GM19238 (cell line): ENCODE results near the gene SLC7A5.

Experiments
- DNase-seq: peaks from one replicate; pipeline ENCODE4 v3.0.0; 2011; ENCODE audit warnings: low spot score; ENCODE audit not compliant: insufficient read length

Gene SLC7A5

DNA sequence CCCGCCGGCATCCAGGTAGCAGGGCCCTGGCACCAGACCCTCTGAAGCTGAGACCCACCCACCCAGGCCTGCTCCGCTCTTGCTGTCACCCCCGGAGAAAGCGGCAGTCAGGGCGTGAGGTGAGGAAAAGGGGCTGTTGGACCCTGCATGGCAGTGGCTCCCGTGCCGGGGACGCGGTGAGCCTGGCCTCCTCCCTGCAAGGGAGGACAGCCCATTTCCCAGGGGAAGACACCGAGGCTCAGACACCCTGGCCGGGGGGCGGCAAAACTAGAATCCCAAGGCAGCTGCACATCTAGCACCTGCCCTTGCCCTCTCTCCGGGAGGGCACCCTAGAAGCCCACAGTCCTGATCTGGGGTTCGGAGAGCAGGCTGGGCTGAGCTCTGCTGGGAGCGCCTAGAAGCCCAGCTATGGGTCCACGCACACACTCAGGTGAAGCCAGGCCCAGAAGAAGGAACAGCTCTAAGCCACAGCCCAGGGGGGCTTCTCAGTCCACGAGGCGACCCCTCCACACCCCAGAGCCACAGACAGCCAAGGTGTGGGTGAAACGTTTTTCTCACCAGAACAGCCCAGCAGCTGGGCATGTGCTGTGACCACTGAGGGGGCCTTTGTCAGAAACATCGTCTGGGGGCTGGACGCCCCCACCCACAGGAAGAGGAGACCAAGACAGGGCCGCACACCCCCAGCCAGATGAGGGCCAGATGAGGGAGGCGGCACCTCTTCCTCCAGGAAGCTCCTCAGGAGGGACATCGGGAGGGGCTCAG is 22.4 kb downstream of the SLC7A5 start:
- no peak for DNase-seq

DNA sequence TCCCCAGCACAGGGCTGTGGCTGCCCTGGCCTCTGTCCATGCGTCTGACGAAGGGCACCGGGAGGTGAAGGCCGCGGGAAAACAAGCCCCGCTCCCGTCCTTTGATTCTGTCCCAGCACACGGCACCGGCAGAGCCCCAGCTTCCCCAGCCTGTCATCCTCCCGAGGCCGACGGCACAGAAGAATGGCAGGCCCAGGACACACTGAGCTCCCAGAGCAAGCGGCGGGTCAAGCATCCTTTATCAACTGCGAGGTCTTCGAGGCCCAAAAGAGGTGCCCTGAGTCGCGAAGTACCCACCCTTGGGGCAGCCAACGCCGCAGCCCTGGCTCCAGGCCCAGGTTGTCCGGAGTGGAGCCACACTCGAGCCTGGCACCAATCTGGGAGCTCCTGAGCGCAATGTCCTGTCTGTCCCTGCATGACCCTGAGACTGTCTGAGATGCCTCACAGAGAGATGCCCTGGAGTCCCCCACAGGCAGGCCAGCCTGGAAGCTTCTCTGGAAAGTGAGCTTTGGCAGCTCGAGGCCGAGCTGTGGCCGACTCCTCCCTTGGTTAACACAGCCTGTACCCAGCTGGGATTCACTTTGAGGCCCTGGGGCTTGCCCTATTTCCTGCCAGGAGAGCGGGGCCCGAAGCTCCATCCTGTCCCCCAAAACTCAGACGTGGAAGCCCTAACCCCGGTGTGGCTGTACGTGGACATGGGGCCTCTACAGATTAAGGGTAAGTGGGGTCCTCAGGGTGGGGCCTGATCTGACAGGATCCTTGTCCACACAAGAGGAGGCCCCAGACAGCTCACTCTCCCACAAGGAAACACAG is 23.3 kb downstream of the SLC7A5 start:
- no peak for DNase-seq

DNA sequence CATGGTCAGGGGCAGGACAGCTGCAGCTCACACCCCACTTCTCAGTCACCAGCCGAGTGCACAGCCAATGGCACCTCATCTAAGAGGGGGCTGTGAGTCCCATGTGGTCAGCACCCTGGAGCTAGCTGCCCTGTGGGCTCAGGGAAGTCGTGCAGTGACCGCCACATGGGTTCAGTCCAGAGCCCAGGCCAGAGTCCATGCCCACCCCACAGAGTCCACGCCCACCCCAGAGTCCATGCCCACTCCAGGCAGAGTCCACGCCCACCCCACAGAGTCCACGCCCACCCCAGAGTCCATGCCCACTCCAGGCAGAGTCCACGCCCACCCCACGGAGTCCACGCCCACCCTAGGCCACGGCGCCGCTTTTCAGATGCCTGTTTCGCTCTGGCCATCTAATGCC is 24.1 kb downstream of the SLC7A5 start:
- DNase-seq = no peak

DNA sequence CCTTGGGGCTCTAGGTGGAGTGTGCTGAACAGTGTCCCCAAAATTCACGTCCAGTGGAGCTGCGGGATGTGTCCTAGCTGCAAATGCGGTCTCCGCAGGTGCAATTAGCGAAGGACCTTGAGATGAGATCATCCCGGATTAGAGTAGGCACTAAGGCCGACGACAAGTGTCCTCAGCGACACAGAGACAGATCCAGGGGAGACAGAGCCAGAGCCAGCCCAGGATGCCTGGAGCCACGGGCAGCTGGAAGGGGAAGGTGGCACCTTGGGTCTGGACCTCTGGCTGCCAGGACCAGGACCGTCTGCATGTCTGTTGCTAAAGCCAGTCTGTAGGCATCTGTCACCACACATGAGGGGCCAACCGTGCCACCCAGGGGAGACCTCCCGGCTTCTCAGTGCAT is 24.5 kb downstream of the SLC7A5 start:
- no peak for DNase-seq

DNA sequence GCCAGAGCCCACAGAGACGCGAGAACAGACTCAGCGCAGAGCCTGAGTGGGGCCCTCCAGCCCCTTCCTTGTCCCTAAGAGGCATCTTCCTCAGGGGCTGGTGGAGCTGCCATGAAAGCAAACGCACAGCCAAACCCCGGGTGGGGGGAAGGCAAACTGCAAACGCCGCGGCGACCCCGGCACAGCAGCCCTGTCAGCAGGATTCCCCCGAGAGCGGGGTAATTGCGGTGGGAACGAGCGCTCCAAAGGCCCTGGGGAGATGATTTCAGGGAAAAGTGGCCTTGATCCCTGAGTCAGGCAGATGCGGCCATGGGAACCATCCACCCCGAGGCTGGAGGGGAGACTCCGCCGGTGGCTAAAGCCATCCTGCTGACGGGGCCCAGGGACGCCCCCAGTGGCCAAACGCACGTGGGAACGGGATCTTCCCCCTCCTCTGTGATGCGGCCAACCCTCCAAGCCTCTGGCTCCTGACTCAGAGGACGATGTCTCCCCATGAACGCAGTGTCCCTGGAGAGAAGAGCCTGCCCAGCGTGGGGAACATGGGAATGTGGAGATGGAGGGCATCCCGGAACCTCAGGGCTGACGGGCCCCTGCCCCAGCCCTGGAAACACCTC is 25.1 kb downstream of the SLC7A5 start:
- DNase-seq = no peak

DNA sequence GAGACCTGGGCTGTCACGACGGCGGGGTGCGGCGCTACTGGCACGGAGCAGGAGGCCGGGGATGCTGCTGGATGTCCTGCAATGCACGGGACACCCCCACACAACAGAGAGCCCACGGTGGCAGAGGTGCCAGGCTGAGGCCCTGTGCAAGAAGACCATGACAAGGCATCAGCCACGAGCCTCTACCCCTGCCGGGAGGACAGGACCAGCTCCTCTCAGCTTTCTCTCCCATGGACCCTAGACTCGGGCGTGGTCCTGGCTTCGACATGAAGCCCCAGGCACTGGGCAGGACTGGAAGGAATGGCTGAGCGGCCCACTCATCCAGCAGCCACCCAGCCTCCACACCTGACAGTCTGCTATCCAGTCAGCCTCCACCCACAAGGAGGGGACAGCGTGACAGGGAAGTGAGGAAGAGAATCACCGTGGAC is 25.6 kb downstream of the SLC7A5 start:
- DNase-seq = no peak

DNA sequence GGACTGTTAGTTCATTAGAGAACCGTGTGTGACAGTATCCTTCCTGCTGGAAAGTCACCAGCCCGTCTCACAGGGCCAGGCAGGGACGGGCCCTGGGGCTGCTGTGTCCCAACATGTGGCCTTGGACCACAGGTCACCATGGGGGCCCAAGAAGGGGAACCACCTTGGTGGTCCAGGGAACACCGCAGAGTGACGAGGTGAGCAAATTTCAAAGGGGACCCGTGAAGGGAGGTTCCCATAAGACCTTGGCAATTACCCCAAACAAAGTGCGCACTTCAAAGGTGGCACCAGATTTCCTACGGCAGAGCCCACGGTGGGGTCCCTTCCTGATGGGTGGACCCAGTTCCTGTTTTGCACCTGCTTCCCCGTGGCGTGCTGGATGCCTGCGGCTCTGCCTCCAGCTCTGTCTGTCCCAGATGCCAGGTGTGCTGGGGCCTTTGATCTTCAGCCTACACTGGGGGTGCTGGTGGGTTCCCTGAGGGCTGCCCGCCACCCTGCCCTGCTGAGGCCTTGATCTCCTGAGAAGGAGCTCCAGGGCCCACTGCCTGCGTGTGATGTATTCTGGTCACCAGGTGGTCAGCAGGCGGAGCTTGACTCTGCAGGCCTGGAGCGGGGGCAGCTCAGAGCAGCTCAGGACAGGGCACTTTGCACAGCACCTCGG is 27.0 kb downstream of the SLC7A5 start:
- no peak for DNase-seq

DNA sequence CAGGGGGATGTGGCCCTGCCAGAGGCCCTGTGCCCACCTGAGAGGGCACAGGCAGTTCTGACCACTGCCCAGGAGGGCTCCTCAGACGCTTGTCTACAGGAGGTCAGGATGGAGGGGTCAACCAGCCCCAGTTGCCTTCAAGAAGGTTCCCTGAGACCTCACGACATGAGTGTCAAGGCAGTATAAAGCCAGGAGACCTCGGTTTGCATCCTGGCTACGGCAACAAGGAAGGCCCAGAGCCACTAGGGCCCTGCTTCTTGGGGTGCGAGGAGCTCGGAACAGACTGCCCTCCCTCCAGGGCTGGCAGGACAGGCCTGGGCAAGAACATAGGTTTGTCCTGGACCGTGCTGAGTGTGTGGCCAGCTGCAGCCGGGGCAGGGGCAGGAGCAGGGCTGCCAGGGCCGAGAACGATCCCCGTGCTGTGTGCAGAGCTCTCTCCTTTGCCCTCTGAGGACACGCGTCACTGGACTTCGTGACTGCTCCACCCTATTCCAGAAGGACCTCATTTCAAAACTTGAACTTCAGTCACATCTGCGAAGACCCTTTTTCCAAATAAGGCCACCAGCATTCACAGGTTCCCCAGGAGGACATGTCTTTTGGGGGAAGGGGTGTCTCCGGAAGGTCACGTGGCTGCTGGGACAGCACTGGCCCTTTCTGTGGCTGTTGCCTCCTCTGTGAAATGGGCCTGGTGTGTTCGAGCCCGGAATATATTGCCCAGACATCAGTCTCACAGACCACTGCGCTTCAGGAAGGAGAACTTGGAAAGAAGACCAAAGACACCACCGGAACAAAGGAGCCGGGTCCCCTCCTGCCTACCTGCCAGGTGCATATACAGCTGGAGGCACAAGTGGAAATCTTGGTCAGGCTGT is 27.7 kb downstream of the SLC7A5 start:
- DNase-seq = no peak

DNA sequence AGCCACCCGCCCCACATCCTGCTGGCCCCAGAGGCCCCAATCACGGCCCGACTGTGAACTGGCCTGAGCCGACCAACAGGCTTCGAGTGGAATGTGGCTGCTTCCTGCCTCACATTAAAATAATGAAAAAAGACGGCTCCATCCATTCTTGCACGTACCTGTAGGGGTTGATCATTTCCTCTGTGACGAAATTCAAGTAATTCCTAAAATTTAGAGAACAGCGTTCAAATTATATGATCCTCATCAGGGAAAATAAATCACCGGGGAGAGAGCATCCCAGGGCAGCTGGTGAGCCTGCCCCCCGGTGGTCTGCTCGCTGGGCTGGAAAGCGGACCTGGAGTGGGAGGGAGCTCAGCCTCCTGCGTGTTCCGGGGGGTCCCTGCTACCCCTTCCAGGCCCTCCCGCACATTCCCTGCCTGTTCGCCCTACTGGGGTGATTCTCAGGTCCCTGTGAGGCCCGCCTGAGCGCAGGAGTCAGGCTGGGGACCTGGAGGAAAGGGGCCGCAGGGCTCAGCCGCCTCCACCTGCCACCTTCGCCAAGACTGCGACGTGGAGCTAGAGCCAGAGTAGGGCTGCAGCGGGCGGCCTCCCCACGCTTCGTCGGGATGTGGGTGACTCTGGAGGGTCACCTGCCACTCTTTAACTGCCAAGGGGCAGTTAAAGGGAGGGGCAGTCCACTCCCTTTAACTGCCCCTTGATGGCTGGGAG is 28.9 kb downstream of the SLC7A5 start:
- no peak for DNase-seq

DNA sequence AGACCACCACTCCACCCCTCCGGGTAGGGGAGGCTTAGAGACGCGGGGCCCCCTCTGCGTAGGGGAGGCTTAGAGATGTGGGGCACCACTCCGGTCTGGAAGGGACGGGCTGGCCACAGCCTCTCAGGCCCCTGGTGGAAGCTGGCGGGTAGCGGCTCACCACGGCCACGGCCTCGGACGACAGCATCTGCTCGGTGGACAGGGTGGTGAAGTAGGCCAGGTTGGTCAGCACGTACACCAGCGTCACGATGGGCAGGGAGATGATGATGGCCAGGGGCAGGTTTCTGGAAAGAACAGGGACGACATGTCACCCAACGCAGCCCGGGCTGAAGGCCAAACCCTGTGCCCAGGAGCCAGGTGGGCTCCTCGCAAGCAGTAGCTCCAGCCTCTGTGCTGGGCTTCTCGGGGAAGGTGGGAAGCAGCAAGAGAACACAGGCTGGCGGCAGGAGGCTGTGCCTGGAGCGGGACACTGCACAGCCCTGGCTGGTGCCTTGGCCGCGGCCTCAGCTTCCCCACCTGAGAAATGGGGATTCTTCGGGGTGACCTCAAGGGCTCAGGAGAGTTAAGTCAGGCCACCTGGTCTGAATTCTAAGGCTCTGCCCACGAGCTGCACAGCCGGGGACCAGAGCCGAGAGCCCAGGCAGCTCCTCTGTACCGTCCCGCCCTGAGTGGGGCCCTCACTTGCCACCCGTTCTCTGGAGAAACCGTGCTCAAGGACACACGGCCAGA is 29.6 kb downstream of the SLC7A5 start:
- no peak for DNase-seq

DNA sequence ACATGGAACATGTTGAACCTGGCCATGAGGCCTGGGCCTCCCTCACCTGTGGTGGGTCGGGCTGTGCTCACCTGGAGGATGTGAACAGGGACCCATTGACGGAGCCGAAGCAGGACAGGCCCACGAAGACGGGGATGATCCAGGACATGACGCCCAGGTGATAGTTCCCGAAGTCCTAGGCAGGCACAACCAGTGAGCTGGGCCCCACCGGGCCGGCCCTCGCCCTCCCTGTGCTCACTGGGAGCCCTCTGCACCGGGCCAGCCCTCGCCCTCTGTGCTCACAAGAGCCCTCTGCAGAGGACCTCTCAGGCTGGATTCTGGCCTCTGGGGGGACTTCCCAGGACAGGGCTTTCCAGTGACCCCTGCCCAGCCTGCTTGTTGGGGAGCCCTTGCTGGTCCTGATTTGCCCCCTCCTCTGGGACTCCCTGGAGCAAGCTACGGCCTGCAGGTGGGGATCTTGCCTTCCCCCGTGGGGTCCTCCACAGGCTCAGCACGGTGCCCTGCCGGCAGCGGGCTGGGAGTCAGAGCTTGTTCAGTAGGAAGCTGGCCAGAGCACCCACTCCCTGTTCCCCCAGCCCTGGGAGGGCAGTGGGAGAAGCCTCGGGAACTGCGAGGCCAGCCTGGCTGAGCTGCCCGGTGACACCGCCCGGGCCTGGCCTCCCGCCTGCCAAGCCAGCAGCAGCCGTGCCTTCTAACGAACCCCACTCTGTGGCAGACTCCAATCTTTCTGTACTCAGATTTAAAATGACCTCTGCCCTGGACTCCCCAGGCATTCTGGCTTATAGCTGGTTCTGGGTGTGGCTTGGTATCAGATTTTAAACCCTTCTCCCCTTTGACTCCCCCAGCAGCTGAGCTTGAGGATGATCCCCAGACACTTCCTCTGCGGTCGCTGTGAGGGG is 30.4 kb downstream of the SLC7A5 start:
- DNase-seq = no peak

DNA sequence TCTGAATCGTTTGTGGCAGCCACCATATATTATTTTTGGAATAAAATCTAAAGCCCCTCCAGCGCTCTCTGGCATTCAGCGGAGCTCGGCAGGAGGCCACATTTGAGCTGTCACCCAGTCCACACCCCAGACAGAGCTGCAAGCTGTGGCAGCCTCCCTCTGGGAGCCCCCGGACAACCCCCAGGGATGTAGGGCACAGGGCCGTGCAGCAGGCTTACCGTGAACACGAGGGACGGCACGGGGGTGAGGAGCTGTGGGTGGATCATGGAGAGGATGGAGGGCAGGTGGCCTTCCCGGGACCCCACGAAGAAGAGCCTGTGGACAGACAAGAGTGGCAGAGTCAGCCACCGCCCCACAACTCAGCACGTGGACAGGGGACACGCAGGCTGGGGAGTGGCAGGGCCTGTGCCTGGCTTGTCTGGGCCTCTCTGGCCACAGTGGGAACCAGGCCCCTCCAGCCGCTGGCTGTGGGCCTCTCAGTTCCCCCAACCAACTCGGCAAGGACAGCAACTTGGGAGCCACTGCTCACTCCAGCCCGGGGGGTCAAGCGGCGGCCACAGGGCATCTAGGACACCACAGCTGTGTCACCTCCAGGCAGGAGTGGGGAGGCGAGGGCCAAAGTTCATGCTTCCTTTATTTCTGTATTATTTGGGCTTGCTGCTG is 31.5 kb downstream of the SLC7A5 start:
- DNase-seq = no peak

DNA sequence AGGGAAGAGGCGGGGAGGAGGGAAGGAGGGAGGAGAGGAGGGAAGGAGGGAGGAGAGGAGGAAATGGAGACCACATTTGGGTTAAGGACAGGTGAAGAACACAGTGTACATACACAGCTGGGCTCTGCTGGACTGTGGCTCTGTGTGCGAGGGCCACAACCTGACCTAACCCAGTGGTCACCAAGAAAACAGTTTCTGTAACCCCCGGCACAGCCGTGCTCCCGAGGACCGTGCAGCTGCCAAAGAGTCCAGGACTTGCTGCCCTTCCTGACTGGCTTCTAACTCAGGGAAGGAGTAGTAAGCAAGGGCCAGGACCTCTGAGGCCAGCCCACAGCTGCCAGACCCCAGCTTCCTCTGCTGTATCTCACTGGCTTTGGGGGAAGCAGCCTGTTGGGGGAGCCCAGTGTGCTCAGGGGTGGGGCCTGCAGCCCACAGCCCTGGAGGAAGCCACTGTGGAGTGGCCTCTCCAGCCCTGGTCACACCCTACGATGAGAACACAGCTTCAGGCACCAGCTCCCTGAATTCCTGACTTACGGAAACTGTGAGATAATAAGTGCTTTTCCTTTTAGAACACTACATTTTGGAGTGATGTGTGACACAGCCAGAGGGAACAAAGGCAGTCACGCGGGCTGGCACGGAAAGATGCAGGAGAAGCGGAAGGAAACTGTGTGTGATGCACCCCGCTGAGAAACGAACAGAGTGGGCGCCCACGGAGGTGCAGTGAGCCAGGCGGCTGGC is 32.3 kb downstream of the SLC7A5 start:
- DNase-seq = no peak

DNA sequence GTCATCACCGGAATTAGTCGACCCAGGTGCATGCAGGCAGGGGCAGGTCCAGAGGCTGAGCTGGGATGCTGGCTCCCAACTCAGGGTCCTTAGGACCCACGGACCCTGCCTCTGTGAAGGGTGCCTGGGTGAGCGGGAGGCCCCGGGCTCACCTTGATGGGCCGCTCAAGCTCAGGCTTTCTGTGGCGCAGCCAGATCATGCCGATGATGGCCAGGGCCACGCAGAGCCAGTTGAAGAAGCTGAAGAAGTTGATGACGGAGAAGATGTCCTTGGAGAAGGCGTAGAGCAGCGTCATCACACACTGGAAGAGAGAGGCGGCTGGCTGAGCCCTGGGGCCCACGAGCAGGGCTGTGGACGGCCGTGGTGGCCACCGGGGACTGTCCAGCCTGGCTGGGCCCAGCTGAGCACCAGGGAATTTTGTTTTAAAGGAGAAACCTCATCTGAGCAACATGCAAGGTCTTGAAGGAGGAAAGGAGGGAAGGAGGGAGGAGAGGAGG is 32.9 kb downstream of the SLC7A5 start:
- DNase-seq = no peak

DNA sequence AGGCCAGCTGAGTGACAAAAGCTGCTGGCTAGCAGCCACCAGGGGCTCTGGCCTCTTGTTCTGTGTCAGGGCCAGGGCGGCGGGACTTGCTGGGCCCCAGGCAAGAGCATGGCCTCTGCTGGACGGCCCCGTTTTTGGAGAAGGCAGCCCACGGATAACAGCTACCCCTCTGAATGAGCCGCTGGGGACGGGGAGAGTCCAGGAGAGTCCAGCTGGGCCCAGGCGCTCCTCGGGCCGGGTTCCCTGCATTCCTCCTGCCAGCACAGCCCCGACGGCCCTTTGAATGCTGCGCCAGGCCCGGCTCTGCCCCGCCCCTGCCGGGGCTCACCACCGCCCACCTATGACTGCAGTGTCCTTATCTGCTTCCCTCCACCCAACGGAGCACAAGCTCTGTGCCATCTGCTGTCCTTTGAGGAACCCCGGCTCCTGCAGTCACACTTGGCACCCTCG is 33.4 kb downstream of the SLC7A5 start:
- no peak for DNase-seq

DNA sequence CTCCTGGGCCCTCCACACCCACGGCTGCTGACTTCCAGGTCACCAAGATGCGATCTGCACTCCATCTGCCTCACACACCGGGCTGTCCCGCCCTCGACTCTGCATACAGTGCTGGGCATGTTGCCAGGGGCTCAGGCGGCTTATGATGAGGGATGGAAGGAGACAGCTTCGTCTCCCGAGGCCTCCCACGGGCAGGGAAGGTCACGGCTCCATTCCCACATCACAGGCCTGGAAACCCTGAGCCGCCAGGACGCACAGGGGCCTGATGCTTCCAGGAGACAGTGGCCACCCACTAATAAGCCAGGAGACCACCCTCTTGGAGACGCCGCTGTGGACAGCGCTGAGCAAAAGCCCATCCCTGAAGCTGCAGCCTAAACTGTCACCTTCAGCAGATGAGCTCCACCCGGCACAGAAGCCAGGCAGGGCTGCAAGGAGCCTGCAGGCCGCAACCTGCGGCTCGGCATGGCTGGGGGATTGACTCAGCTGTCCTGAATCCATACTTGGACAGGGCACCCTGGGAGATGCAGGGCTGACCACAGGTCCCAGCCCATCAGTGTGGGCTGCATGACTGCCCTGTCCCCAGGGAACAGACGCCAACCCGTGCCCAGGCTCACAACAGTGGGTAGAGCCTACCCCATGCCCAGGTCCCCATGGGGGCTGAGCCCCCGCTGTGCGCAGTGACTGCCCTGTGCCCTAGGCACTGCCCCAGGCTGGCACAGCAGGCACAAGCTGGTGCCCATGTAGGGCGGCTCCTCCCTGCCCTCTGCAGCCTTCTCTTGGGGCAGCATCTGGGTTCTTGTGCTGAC is 34.4 kb downstream of the SLC7A5 start:
- DNase-seq = no peak
